ENCODE results near the gene OR10A5.
"Not testable (repeated sequence)": the region's sequence is repeated elsewhere in the genome, so short reads cannot be mapped to it uniquely, and the experiment has no call there.

Gene OR10A5

GRCh38 chr11:6876325-6876724 is 30.8 kb downstream of the OR10A5 start, which contains the start of gene OR10A4:
Gene OR10A4 (plus strand): TSS chr11:6876625. CDS start chr11:6876648, 23 bp downstream.
- no peak for DNase-seq (ENCODE audit: low read depth)

- no peak for DNase-seq (ENCODE audit: low read depth)
Measured at GRCh38 chr11:6876914-6877313, 31.4 kb downstream of the OR10A5 start.

- DNase-seq (ENCODE audit: low read depth) = no peak
Measured at GRCh38 chr11:6882751-6883150, 37.3 kb downstream of the OR10A5 start.

GRCh38 chr11:6887711-6888110 is 42.2 kb downstream of the OR10A5 start:
- not testable (repeated sequence) for DNase-seq (ENCODE audit: low read depth)

- DNase-seq (ENCODE audit: low read depth) = no peak
Measured at GRCh38 chr11:6888830-6889229, 43.3 kb downstream of the OR10A5 start.

GRCh38 chr11:6889835-6890234 is 44.4 kb downstream of the OR10A5 start:
- DNase-seq (ENCODE audit: low read depth) = no peak

- DNase-seq (ENCODE audit: low read depth) = no peak
Measured at GRCh38 chr11:6892400-6892799, 46.9 kb downstream of the OR10A5 start, which contains the start of gene OR2D2. Gene OR2D2 (minus strand): TSS chr11:6892500. CDS start chr11:6892500, 0 bp downstream.

GRCh38 chr11:6894097-6894496 is 48.6 kb downstream of the OR10A5 start:
- DNase-seq (ENCODE audit: low read depth) = no peak

GRCh38 chr11:6895010-6895409 is 49.5 kb downstream of the OR10A5 start:
- DNase-seq (ENCODE audit: low read depth) = no peak

Measured in fibroblast of the conjunctiva (primary cell).